SK-N-MC (cell line): ENCODE data around the gene IFNA13.

ENCODE experiments used
- DNase-seq: peaks from one replicate; pipeline ENCODE4 v3.0.0-alpha.2; 2011; ENCODE audit warnings: low read depth, low spot score
- H3K27ac ChIP-seq: fragments of 200-600 bp; sonication (generic); 2 replicates; pipeline ENCODE4 v1.5.1; 2016; ENCODE audit warnings: mixed run types
- H3K36me3 ChIP-seq: fragments of 200-600 bp; sonication (generic); 2 replicates; pipeline ENCODE4 v1.6.1; 2017; ENCODE audit warnings: antibody characterized with exemption, low read length, mixed read lengths; ENCODE audit not compliant: insufficient read depth
- H3K4me3 ChIP-seq: fragments of 200-600 bp; sonication (generic); 2 replicates; pipeline ENCODE4 v1.5.1; 2016
- H3K9ac ChIP-seq: fragments of 200-600 bp; sonication (generic); 2 replicates; pipeline ENCODE4 v1.8.0; 2017; ENCODE audit warnings: mixed run types, mixed read lengths; ENCODE audit not compliant: insufficient read length
- H3K9me3 ChIP-seq: fragments of 200-600 bp; sonication (generic); 2 replicates; pipeline ENCODE4 v1.6.1; 2017; ENCODE audit warnings: low read depth, mild to moderate bottlenecking, antibody characterized with exemption, low read length, moderate library complexity, mixed read lengths
- EZH2 ChIP-seq: fragments of 200-600 bp; sonication (generic); IDR thresholded peaks from one replicate; pipeline ENCODE4 v1.6.1; 2017; ENCODE audit warnings: antibody characterized with exemption
- FOXP2 ChIP-seq: optimal IDR thresholded peaks from 2 replicates; pipeline ENCODE3; 2011; ENCODE audit warnings: mild to moderate bottlenecking, moderate library complexity; ENCODE audit not compliant: insufficient read depth; ENCODE audit errors: extremely low read length, control extremely low read depth
- POLR2AphosphoS5 ChIP-seq: IDR thresholded peaks from 2 replicates; pipeline ENCODE4 v1.6.1; 2012; ENCODE audit warnings: mild to moderate bottlenecking, low read depth, low read length, borderline replicate concordance

Gene IFNA13

GRCh38 chr9:21317956-21318923 lies 49.6 kb downstream of the IFNA13 start:
- no peak for DNase-seq
- Histone ChIP-seq H3K9ac (no peak overlapping the region), H3K4me3 (no peak overlapping the region), H3K27ac (no peak overlapping the region), H3K9me3 (no peaks in the 10 kb centered on the region), H3K36me3 (peaks cover 8% of the 10 kb centered on the region)
- TF ChIP-seq EZH2: no peak
- no peak for TF ChIP-seq FOXP2
- TF ChIP-seq POLR2AphosphoS5: no peak
